SK-N-SH (cell line): Measurements from ENCODE around the gene NTPCR. TPM values are rescaled to one million over a fixed set of nuclear protein-coding genes. Genes with fewer than 3 reads are reported as not detected.

ENCODE experiments used
- CTCF ChIA-PET: fragments of 300-600, 350-600 bp; formaldehyde crosslinking; extraction: SDS; loops from one replicate; lab custom pipeline; 2021; lab: Yijun Ruan, JAX
- POLR2A ChIA-PET: fragments of 350-600 bp; sonication (Branson Sonifier 250); formaldehyde crosslinking; extraction: SDS; loops from one replicate; lab custom pipeline; 2020; ENCODE audit warnings: antibody characterized with exemption, inconsistent platforms; lab: Yijun Ruan, JAX
- DNase-seq: peaks from one replicate; pipeline ENCODE4 v3.0.0; 2012
- H2AFZ ChIP-seq: fragments of 200-600 bp; sonication (generic); 2 replicates; pipeline ENCODE4 v1.8.1; 2016; ENCODE audit warnings: antibody characterized with exemption, mild to moderate bottlenecking, low read depth
- H3F3A ChIP-seq: fragments of 200-600 bp; sonication (generic); replicated peaks from 2 replicates; pipeline ENCODE3; 2016; ENCODE audit warnings: antibody characterized with exemption, mild to moderate bottlenecking; ENCODE audit not compliant: insufficient read depth
- H3K27ac ChIP-seq, 2 experiments: fragments of 200-500 bp in 1 of 2; fragments of 200-600 bp in 1 of 2; sonication (Bioruptor generic) in 1 of 2; sonication (generic), shearing (Covaris generic) in 1 of 2; 2 replicates each; pipeline versions ENCODE4 v1.5.1 to v1.6.1; 2014 to 2016; ENCODE audit warnings: low read depth in 2 of 2, inconsistent platforms in 1 of 2, low read length in 1 of 2, mild to moderate bottlenecking in 1 of 2, mixed read lengths in 1 of 2
- H3K27me3 ChIP-seq: fragments of 200-600 bp; sonication (generic), shearing (Covaris generic); 2 replicates; pipeline ENCODE4 v1.6.1; 2016; ENCODE audit warnings: mixed run types; ENCODE audit not compliant: insufficient read depth
- H3K36me3 ChIP-seq, 2 experiments: fragments of 200-500 bp in 1 of 2; fragments of 200-600 bp in 1 of 2; sonication (Bioruptor generic) in 1 of 2; sonication (generic) in 1 of 2; replicated peaks in 1 of 2; 2 replicates each; pipeline versions ENCODE3 to v1.5.1; 2014 to 2016; ENCODE audit warnings: low read length in 1 of 2, mild to moderate bottlenecking in 1 of 2; ENCODE audit not compliant: insufficient read depth in 2 of 2, control insufficient read depth in 1 of 2
- H3K4me1 ChIP-seq, 2 experiments: fragments of 200-500 bp in 1 of 2; fragments of 200-600 bp in 1 of 2; sonication (Bioruptor generic) in 1 of 2; sonication (generic), shearing (Covaris generic) in 1 of 2; 2 replicates each; pipeline versions ENCODE4 v1.5.1 to v1.6.1; 2014 to 2016; ENCODE audit warnings: low read depth in 1 of 2, low read length in 1 of 2, mixed run types in 1 of 2; ENCODE audit not compliant: insufficient read depth in 2 of 2, control insufficient read depth in 1 of 2
- H3K4me2 ChIP-seq: fragments of 200-600 bp; sonication (generic), shearing (Covaris generic); 2 replicates; pipeline ENCODE4 v1.6.1; 2017; ENCODE audit warnings: mixed run types
- H3K4me3 ChIP-seq, 2 experiments: fragments of 200-500 bp in 1 of 2; fragments of 200-600 bp in 1 of 2; sonication (Bioruptor generic) in 1 of 2; sonication (generic), shearing (Covaris generic) in 1 of 2; 2 replicates each; pipeline versions ENCODE4 v1.5.1 to v1.8.1; 2014 to 2016; ENCODE audit warnings: low read depth in 2 of 2, inconsistent platforms in 1 of 2, low read length in 1 of 2, mild to moderate bottlenecking in 1 of 2, mixed read lengths in 1 of 2, moderate library complexity in 1 of 2
- H3K79me2 ChIP-seq: fragments of 200-600 bp; sonication (generic); 2 replicates; pipeline ENCODE4 v1.8.1; 2017; ENCODE audit warnings: mild to moderate bottlenecking; ENCODE audit not compliant: insufficient read depth
- H3K9ac ChIP-seq: fragments of 200-600 bp; sonication (generic); 2 replicates; pipeline ENCODE4 v1.6.1; 2017; ENCODE audit warnings: mixed run types
- H3K9me2 ChIP-seq: fragments of 200-600 bp; sonication (generic); 2 replicates; pipeline ENCODE4 v1.6.1; 2017; ENCODE audit warnings: mixed run types
- H3K9me3 ChIP-seq: fragments of 200-600 bp; sonication (generic); 2 replicates; pipeline ENCODE4 v1.6.1; 2017; ENCODE audit warnings: mixed run types, mild to moderate bottlenecking, moderate library complexity
- H4K20me1 ChIP-seq: fragments of 200-600 bp; sonication (generic); 2 replicates; pipeline ENCODE4 v1.6.1; 2017; ENCODE audit warnings: mild to moderate bottlenecking, mixed run types; ENCODE audit not compliant: insufficient read depth
- ELF1 ChIP-seq: IDR thresholded peaks from 2 replicates; pipeline ENCODE4 v1.4.0; 2012
- EP300 ChIP-seq, 2 experiments: IDR thresholded peaks; 2 replicates each; pipeline versions ENCODE4 v1.4.0 to v1.6.1; 2012; ENCODE audit warnings: borderline replicate concordance in 1 of 2, low read depth in 1 of 2, low read length in 1 of 2
- EZH2phosphoT487 ChIP-seq: fragments of 200-600 bp; sonication (generic); IDR thresholded peaks from 2 replicates; pipeline ENCODE4 v1.6.1; 2017; ENCODE audit warnings: low read depth, mixed run types, mild to moderate bottlenecking, antibody characterized with exemption, moderate library complexity, borderline replicate concordance
- FOXJ3 ChIP-seq: sonication (generic); formaldehyde crosslinking; IDR thresholded peaks from 2 replicates; pipeline ENCODE4 v1.5.1; 2020; ENCODE audit warnings: mild to moderate bottlenecking, missing genetic modification reagents
- FOXM1 ChIP-seq: IDR thresholded peaks from 2 replicates; pipeline ENCODE4 v1.4.0; 2012; ENCODE audit warnings: low read depth, mild to moderate bottlenecking
- GABPA ChIP-seq: IDR thresholded peaks from 2 replicates; pipeline ENCODE4 v1.4.0; 2012; ENCODE audit warnings: low read depth, mild to moderate bottlenecking
- GATA2 ChIP-seq: sonication (generic); formaldehyde crosslinking; IDR thresholded peaks from 2 replicates; pipeline ENCODE4 v1.5.0; 2020; ENCODE audit warnings: mild to moderate bottlenecking, missing genetic modification reagents
- JUND ChIP-seq: IDR thresholded peaks from 2 replicates; pipeline ENCODE4 v1.4.0; 2012
- MXI1 ChIP-seq: IDR thresholded peaks from 2 replicates; pipeline ENCODE4 v1.6.1; 2012; ENCODE audit warnings: mild to moderate bottlenecking, low read depth, low read length, improper control_type of control experiment
- NFIC ChIP-seq: IDR thresholded peaks from 2 replicates; pipeline ENCODE4 v1.4.0; 2012; ENCODE audit warnings: borderline replicate concordance
- NRF1 ChIP-seq: IDR thresholded peaks from 2 replicates; pipeline ENCODE4 v1.6.1; 2012; ENCODE audit warnings: low read depth, mild to moderate bottlenecking, low read length
- RAD21 ChIP-seq: IDR thresholded peaks from 2 replicates; pipeline ENCODE4 v1.6.1; 2012; ENCODE audit warnings: mild to moderate bottlenecking, low read length
- RCOR1 ChIP-seq: fragments of 150-350 bp; IDR thresholded peaks from 2 replicates; pipeline ENCODE4 v1.6.1; 2017; ENCODE audit warnings: antibody characterized with exemption, low read length
- RFX5 ChIP-seq: IDR thresholded peaks from 2 replicates; pipeline ENCODE4 v1.6.1; 2012; ENCODE audit warnings: mild to moderate bottlenecking, improper control_type of control experiment, low read length
- SMC3 ChIP-seq: IDR thresholded peaks from 2 replicates; pipeline ENCODE4 v1.6.1; 2012; ENCODE audit warnings: low read depth, low read length, improper control_type of control experiment
- TEAD4 ChIP-seq: IDR thresholded peaks from 2 replicates; pipeline ENCODE4 v1.4.0; 2012; ENCODE audit warnings: mild to moderate bottlenecking, borderline replicate concordance; ENCODE audit not compliant: insufficient read depth
- YY1 ChIP-seq: IDR thresholded peaks from 2 replicates; pipeline ENCODE4 v1.4.0; 2012; ENCODE audit warnings: low read depth, mild to moderate bottlenecking
- WGBS: methylation state at CpG from one replicate; pipeline ENCODE4 v1.1.6; 2017; ENCODE audit warnings: low lambda C conversion rate; 5-methylcytosine and 5-hydroxymethylcytosine counted together
- polyA plus RNA-seq, 3 experiments: library from polyadenylated mRNA; depleted of rRNA; stranded (reverse); fragments of >200 nt; gene quantifications; 2 replicates each; pipeline ENCODE4 v1.2.3, GENCODE V29; 2012
- TF ChIP-seq, protein P1 (sequence below): IDR thresholded peaks from 2 replicates; pipeline ENCODE4 v1.4.0; 2012; ENCODE audit warnings: low read depth, borderline replicate concordance
- TF ChIP-seq, protein P2 (sequence below): IDR thresholded peaks from 2 replicates; pipeline ENCODE4 v1.4.0; 2012; ENCODE audit warnings: low read depth
- TF ChIP-seq, protein P3 (sequence below): IDR thresholded peaks from 2 replicates; pipeline ENCODE4 v1.6.1; 2012; ENCODE audit warnings: mild to moderate bottlenecking, low read depth, low read length, moderate library complexity
- TF ChIP-seq, protein P4 (sequence below): IDR thresholded peaks from 2 replicates; pipeline ENCODE4 v1.4.0; 2012; ENCODE audit warnings: low read depth, borderline replicate concordance

NTPCR gene
- polyA plus RNA-seq, 1 of the 3 experiments (the other 2 are of a cell fraction), result 20.8 TPM

DNA sequence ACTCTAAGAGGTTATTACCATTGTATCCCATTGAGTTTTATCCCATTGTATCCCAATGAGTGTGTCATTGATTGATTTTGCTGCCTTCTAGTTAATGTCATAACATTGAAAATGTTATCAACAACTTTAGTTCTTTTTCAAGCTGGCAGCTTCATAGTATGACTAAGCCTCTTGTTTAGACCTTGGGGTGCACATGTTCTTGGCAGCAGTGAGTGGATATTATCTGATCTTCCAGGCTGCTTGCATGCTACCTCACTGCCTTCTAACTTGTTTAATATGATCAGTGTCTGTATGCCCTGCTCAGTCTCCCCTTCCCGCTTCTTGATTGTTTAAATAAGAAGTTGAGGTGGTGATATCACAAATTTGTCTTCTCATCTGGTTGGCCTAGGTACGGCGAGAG is 24.6 kb downstream of the NTPCR start:
- H4K20me1 ChIP-seq, result no peaks in the 10 kb centered on the region
- no peaks in the 10 kb centered on the region for H3K9me2 ChIP-seq
- ChIA-PET POLR2A (interaction anchor here (0.9 kb wide), 1 partner anchor 11 kb away, joined by 3 read pairs; no protein-coding TSS in a partner anchor), CTCF (interaction anchor here (1.5 kb wide), 1 partner anchor 10 kb away, joined by 3 read pairs; no protein-coding TSS in a partner anchor)
- no peaks in the 10 kb centered on the region for H3K79me2 ChIP-seq
- no peaks in the 10 kb centered on the region for H3F3A ChIP-seq
- peaks cover 47 to 74% of the 10 kb centered on the region in 2 experiments for H3K36me3 ChIP-seq
- no peaks in the 10 kb centered on the region for H3K27me3 ChIP-seq
- no peak overlapping the region for H2AFZ ChIP-seq
- peaks cover 0 to 29% of the 10 kb centered on the region in 2 experiments; a peak in 2 of 4 replicates for H3K4me1 ChIP-seq
- TF ChIP-seq GABPA (no peak), JUND (no peak), NFIC (no peak), MXI1 (no peak), RFX5 (no peak), GATA2 (CRISPR knock-in tag) (no peak), EZH2phosphoT487 (no peak), NRF1 (no peak), SMC3 (no peak)
- TF ChIP-seq, protein P1, sequence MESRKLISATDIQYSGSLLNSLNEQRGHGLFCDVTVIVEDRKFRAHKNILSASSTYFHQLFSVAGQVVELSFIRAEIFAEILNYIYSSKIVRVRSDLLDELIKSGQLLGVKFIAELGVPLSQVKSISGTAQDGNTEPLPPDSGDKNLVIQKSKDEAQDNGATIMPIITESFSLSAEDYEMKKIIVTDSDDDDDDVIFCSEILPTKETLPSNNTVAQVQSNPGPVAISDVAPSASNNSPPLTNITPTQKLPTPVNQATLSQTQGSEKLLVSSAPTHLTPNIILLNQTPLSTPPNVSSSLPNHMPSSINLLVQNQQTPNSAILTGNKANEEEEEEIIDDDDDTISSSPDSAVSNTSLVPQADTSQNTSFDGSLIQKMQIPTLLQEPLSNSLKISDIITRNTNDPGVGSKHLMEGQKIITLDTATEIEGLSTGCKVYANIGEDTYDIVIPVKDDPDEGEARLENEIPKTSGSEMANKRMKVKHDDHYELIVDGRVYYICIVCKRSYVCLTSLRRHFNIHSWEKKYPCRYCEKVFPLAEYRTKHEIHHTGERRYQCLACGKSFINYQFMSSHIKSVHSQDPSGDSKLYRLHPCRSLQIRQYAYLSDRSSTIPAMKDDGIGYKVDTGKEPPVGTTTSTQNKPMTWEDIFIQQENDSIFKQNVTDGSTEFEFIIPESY, result no peak
- no peak overlapping the region for H3K9ac ChIP-seq
- H3K4me2 ChIP-seq, result no peak overlapping the region
- no peak for DNase-seq
- no peak overlapping the region for H3K27ac ChIP-seq
- peaks cover 11% of the 10 kb centered on the region for H3K9me3 ChIP-seq
- H3K4me3 ChIP-seq, result no peak overlapping the region
- WGBS, result 94% methylated on average over 3 of the region's 3 CpGs

DNA sequence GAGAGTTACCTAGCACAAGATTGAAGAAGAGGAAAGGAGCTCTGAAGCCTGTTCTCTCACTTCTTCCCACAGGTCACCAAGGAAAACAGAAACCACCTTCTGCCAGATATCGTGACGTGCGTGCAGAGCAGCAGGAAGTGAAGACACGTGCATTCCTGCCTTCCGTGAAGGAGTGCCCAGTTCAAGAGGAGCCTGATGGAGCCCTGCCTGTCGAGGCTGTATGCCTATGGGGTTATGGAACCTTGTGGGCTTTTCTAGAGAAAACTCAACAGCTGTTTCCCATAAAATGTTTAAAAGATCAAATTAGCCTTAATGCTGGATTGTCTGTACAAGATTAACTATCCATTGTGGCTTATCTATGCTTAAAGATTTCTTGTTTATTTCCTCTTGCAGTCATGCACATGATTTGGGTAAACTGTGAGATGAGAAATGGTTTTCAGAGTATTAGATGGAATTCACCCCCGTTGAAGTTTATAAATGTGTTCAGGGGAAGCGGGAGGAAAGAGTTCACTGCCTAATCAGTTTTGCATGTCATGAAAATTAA is 27.8 kb downstream of the NTPCR start:
- Histone ChIP-seq H3K4me3 (no peak overlapping the region), H3K79me2 (no peaks in the 10 kb centered on the region), H4K20me1 (no peaks in the 10 kb centered on the region), H3K9me3 (peaks cover 11% of the 10 kb centered on the region), H3K27me3 (no peaks in the 10 kb centered on the region), H2AFZ (no peak overlapping the region), H3K9me2 (no peaks in the 10 kb centered on the region), H3K9ac (no peak overlapping the region), H3K4me1 (peaks cover 0 to 46% of the 10 kb centered on the region in 2 experiments; a peak in 2 of 4 replicates), H3K27ac (peak overlapping the region in 1 of 2 experiments; percentile 82; a peak in 2 of 4 replicates), H3F3A (no peaks in the 10 kb centered on the region), H3K36me3 (peaks cover 26 to 46% of the 10 kb centered on the region in 2 experiments), H3K4me2 (no peak overlapping the region)
- WGBS, result 56% methylated on average over 8 of the region's 8 CpGs
- CTCF ChIA-PET, result interaction anchor here (0.8 to 3.7 kb wide), 4 partner anchors 8 to 25 kb away, joined by 3 to 15 read pairs (median 4); no protein-coding TSS in a partner anchor
- POLR2A ChIA-PET, result no interaction called here
- peak; percentile 74 for DNase-seq
- TF ChIP-seq, protein P2, sequence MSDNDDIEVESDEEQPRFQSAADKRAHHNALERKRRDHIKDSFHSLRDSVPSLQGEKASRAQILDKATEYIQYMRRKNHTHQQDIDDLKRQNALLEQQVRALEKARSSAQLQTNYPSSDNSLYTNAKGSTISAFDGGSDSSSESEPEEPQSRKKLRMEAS, result no peak
- TF ChIP-seq, protein P3, sequence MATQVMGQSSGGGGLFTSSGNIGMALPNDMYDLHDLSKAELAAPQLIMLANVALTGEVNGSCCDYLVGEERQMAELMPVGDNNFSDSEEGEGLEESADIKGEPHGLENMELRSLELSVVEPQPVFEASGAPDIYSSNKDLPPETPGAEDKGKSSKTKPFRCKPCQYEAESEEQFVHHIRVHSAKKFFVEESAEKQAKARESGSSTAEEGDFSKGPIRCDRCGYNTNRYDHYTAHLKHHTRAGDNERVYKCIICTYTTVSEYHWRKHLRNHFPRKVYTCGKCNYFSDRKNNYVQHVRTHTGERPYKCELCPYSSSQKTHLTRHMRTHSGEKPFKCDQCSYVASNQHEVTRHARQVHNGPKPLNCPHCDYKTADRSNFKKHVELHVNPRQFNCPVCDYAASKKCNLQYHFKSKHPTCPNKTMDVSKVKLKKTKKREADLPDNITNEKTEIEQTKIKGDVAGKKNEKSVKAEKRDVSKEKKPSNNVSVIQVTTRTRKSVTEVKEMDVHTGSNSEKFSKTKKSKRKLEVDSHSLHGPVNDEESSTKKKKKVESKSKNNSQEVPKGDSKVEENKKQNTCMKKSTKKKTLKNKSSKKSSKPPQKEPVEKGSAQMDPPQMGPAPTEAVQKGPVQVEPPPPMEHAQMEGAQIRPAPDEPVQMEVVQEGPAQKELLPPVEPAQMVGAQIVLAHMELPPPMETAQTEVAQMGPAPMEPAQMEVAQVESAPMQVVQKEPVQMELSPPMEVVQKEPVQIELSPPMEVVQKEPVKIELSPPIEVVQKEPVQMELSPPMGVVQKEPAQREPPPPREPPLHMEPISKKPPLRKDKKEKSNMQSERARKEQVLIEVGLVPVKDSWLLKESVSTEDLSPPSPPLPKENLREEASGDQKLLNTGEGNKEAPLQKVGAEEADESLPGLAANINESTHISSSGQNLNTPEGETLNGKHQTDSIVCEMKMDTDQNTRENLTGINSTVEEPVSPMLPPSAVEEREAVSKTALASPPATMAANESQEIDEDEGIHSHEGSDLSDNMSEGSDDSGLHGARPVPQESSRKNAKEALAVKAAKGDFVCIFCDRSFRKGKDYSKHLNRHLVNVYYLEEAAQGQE, result no peak
- peak in 1 of 2 experiments; percentile 89; a peak in 2 of 4 replicates for TF ChIP-seq EP300 (IDR thresholded peaks at IDR 0.05; ENCODE audit: borderline replicate concordance in 1 of 2, low read depth in 1 of 2, low read length in 1 of 2)
- no peak for TF ChIP-seq TEAD4
- TF ChIP-seq EZH2phosphoT487, result no peak
- no peak for TF ChIP-seq FOXM1
- no peak for TF ChIP-seq NFIC
- TF ChIP-seq YY1, result no peak
- no peak for TF ChIP-seq GABPA
- peak; percentile 91 for TF ChIP-seq FOXJ3 (CRISPR knock-in tag)
- TF ChIP-seq RAD21, result 0 out of 2 replicates have a peak, but pooled peaks have one; percentile 17
- TF ChIP-seq ELF1, result no peak
- TF ChIP-seq, protein P4, sequence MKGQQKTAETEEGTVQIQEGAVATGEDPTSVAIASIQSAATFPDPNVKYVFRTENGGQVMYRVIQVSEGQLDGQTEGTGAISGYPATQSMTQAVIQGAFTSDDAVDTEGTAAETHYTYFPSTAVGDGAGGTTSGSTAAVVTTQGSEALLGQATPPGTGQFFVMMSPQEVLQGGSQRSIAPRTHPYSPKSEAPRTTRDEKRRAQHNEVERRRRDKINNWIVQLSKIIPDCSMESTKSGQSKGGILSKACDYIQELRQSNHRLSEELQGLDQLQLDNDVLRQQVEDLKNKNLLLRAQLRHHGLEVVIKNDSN, result no peak
- peak; percentile 93 for TF ChIP-seq RCOR1
- TF ChIP-seq NRF1, result no peak
- peak; percentile 92 for TF ChIP-seq MXI1
- TF ChIP-seq SMC3, result no peak
